Adrenal gland (tissue), 12 donors: ENCODE measurements around the gene KRTAP10-12. TPM values are rescaled to one million over a fixed set of nuclear protein-coding genes. Genes with fewer than 3 reads are reported as not detected.

Experiments
- DNase-seq, 7 donors: peaks; one replicate each; pipeline ENCODE4 v3.0.0-alpha.2; 2019 to 2020
- H3K27ac ChIP-seq, 5 donors: fragments of 200-600 bp; sonication (generic) in 4 of 5; 1 replicate in 3 of 5; 2 replicates in 2 of 5; pipeline versions ENCODE4 v1.5.1 to v1.8.0; 2016 to 2020; ENCODE audit warnings: mild to moderate bottlenecking in 1 of 5
- H3K27me3 ChIP-seq: fragments of 200-600 bp; 2 replicates; pipeline ENCODE4 v1.8.0; 2021
- H3K36me3 ChIP-seq, 2 donors: fragments of 200-600 bp; replicated peaks in 1 of 2; 1 replicate in 1 of 2; 2 replicates in 1 of 2; pipeline versions ENCODE4 v1.5.1 to v1.8.0; 2018 to 2022
- H3K4me1 ChIP-seq, 2 donors: fragments of 200-600 bp; replicated peaks in 1 of 2; 1 replicate in 1 of 2; 2 replicates in 1 of 2; pipeline versions ENCODE4 v1.5.1 to v1.8.0; 2018 to 2021
- H3K4me3 ChIP-seq, 4 donors: fragments of 200-600 bp; sonication (generic) in 3 of 4; one replicate each; pipeline ENCODE4 v1.5.1; 2016 to 2018
- H3K9me3 ChIP-seq, 3 donors: fragments of 200-600 bp; sonication (generic) in 1 of 3; replicated peaks in 1 of 3; 1 replicate in 2 of 3; 2 replicates in 1 of 3; pipeline versions ENCODE4 v1.5.1 to v1.8.0; 2016 to 2021
- POLR2A ChIP-seq, 2 donors: fragments of 450-650 bp; IDR thresholded peaks; one replicate each; pipeline ENCODE4 v1.6.1; 2017; ENCODE audit warnings: antibody characterized with exemption in 2 of 2, mild to moderate bottlenecking in 2 of 2, moderate library complexity in 1 of 2
- WGBS, 4 donors: extraction: QIAGEN DNeasy Blood & Tissue Kit in 2 of 4; methylation state at CpG; one replicate each; pipeline versions ENCODE4 v1.1.5 to v1.1.7; 2013 to 2017; 5-methylcytosine and 5-hydroxymethylcytosine counted together
- intact Hi-C, 2 donors: fragments of 100-400 bp; cut with DNase I; formaldehyde crosslinking; loops; one replicate each; pipeline versions ENCODE4 v1.14.1 to v1.15.0; 2022 to 2023
- polyA plus RNA-seq, 3 donors: library from polyadenylated mRNA; stranded (reverse); fragments of 200-250 nt in 2 of 3; fragments of 350-450 nt in 1 of 3; fragmentation: Illumina TruSeq in 1 of 3; extraction: RNeasy Lipid Tissue Mini Kit (QIAGEN cat#74804) in 1 of 3; gene quantifications; one replicate each; pipeline ENCODE4 v1.2.3, GENCODE V29; 2013 to 2014
- total RNA-seq, 9 donors: library from RNA; depleted of rRNA in 4 of 9; stranded (reverse); fragments of >200 nt in 4 of 9; fragments of 120-200 nt in 1 of 9; fragmentation: NEBNext Ultra II Directional in 1 of 9; extraction: Animal tissue kit (Norgen Biotek cat#: 25700) in 1 of 9; gene quantifications; one replicate each; pipeline versions ENCODE4 v1.1.0 to v1.2.4, GENCODE V29; 2013 to 2023
- TF ChIP-seq, protein P1 (sequence below), 6 experiments: fragments of 450-650 bp in 4 of 6; fragments of 200-600 bp in 2 of 6; sonication (generic) in 1 of 6; IDR thresholded peaks; 1 replicate in 5 of 6; 2 replicates in 1 of 6; pipeline versions ENCODE4 v1.5.1 to v1.8.0; 2016 to 2021; ENCODE audit warnings: antibody characterized with exemption in 6 of 6, mild to moderate bottlenecking in 2 of 6, moderate library complexity in 1 of 6
- donor health status: healthy with polysubstance abuse.
- donor health status: Bipolar disorder and iron deficiency.
- donor health status: DM: yes; HTN: yes; CAD: no.
- donor health status: DM: no; HTN: no; CAD: no.
- donor health status: DM: no; HTN: no; CAD: no.
- donor health status: DM: yes; HTN: yes; CAD: no.

Gene KRTAP10-12
- total and polyA plus RNA-seq, 12 donors, result not detected

GRCh38 chr21:44724926-44725325, 28.0 kb downstream of the KRTAP10-12 start:
- H3K4me1 ChIP-seq, result no peaks in the 10 kb centered on the region
- peaks cover 17% of the 10 kb centered on the region for H3K27me3 ChIP-seq
- no peak overlapping the region for H3K27ac ChIP-seq
- no peak for TF ChIP-seq POLR2A (IDR thresholded peaks at IDR 0.05)
- TF ChIP-seq, protein P1, sequence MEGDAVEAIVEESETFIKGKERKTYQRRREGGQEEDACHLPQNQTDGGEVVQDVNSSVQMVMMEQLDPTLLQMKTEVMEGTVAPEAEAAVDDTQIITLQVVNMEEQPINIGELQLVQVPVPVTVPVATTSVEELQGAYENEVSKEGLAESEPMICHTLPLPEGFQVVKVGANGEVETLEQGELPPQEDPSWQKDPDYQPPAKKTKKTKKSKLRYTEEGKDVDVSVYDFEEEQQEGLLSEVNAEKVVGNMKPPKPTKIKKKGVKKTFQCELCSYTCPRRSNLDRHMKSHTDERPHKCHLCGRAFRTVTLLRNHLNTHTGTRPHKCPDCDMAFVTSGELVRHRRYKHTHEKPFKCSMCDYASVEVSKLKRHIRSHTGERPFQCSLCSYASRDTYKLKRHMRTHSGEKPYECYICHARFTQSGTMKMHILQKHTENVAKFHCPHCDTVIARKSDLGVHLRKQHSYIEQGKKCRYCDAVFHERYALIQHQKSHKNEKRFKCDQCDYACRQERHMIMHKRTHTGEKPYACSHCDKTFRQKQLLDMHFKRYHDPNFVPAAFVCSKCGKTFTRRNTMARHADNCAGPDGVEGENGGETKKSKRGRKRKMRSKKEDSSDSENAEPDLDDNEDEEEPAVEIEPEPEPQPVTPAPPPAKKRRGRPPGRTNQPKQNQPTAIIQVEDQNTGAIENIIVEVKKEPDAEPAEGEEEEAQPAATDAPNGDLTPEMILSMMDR (IDR thresholded peaks at IDR 0.05), result no peak
- DNase-seq, result no peak
- H3K9me3 ChIP-seq, result no peaks in the 10 kb centered on the region
- WGBS, 4 donors, result 81 to 92% (median 86%) methylated on average over 13 to 14 of the region's 14 CpGs
- intact Hi-C loops, result no loop called here
- H3K36me3 ChIP-seq, result no peaks in the 10 kb centered on the region
- H3K4me3 ChIP-seq, result no peak overlapping the region

- Histone ChIP-seq H3K9me3 (no peaks in the 10 kb centered on the region), H3K27ac (no peak overlapping the region), H3K4me1 (no peaks in the 10 kb centered on the region), H3K36me3 (no peaks in the 10 kb centered on the region), H3K27me3 (peaks cover 17% of the 10 kb centered on the region), H3K4me3 (no peak overlapping the region)
- DNase-seq, result no peak
- intact Hi-C loops, result no loop called here
- 70 to 87% (median 76%) methylated on average over 5 to 6 of the region's 6 CpGs for WGBS, 4 donors
- TF ChIP-seq, protein P1 (IDR thresholded peaks at IDR 0.05), result no peak
- no peak for TF ChIP-seq POLR2A (IDR thresholded peaks at IDR 0.05)
Observed at GRCh38 chr21:44726826-44727225, 29.9 kb downstream of the KRTAP10-12 start.

DNA sequence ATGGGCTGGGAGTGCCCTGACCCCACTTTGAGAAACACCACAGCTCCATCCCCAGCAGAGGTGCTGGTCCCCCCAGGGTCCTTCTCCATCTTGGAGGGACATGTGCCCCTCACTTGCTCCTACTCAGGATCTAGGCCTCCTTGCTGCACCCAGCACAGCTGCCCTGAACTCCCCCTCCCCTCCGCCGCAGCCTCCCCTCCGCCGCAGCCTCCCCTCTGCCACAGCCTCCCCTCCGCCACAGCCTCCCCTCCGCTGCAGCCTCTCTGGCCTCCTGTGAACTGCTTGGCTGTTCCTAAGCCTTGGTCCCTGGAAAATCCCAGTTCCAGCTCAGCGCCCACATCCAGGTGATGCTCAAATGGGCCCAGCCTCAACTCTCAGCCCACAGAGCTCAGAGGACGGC, 30.3 kb downstream of the KRTAP10-12 start:
- Histone ChIP-seq H3K36me3 (no peaks in the 10 kb centered on the region), H3K4me3 (no peak overlapping the region), H3K27ac (no peak overlapping the region), H3K4me1 (no peaks in the 10 kb centered on the region), H3K9me3 (no peaks in the 10 kb centered on the region), H3K27me3 (peaks cover 17% of the 10 kb centered on the region)
- 81 to 98% (median 92%) methylated on average over 8 of the region's 8 CpGs for WGBS, 4 donors
- intact Hi-C loops, result no loop called here
- no peak for TF ChIP-seq POLR2A (IDR thresholded peaks at IDR 0.05)
- TF ChIP-seq, protein P1 (IDR thresholded peaks at IDR 0.05), result no peak
- DNase-seq, result no peak

DNA sequence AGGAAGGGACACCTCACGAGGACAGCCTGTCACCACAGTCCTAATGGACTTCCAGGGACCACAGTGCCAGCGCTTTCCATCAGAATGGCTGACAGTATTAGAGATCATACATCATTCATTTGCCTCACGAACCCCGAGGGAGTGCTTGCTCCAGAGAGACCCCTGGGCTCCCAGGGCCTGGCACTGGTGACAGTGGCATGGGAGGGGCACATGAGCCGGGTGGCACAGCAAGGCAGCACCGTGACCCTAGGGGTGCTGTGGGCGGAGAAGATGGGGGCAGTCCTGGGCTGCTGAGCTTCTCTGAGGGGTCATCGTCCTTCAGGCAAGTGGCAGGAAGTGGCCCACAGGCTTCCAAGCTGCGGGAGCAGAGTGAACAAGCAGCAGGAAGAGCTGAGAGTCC, 30.8 kb downstream of the KRTAP10-12 start:
- Histone ChIP-seq H3K36me3 (no peaks in the 10 kb centered on the region), H3K27ac (no peak overlapping the region), H3K9me3 (no peaks in the 10 kb centered on the region), H3K4me1 (no peaks in the 10 kb centered on the region), H3K4me3 (no peak overlapping the region), H3K27me3 (peaks cover 15% of the 10 kb centered on the region)
- intact Hi-C loops, result no loop called here
- 65 to 73% (median 68%) methylated on average over 8 to 9 of the region's 9 CpGs for whole genome bisulfite sequencing, 4 donors
- TF ChIP-seq, protein P1 (IDR thresholded peaks at IDR 0.05), result no peak
- no peak for TF ChIP-seq POLR2A (IDR thresholded peaks at IDR 0.05)
- DNase-seq, result no peak
